Measurements from ENCODE around the gene ZNF579. TPM values are rescaled to one million over a fixed set of nuclear protein-coding genes. Genes with fewer than 3 reads are reported as not detected.

The ZNF579 gene
- total and polyA plus RNA-seq, 4 donors: 2.1 to 25.3 (median 17.4) TPM

DNA sequence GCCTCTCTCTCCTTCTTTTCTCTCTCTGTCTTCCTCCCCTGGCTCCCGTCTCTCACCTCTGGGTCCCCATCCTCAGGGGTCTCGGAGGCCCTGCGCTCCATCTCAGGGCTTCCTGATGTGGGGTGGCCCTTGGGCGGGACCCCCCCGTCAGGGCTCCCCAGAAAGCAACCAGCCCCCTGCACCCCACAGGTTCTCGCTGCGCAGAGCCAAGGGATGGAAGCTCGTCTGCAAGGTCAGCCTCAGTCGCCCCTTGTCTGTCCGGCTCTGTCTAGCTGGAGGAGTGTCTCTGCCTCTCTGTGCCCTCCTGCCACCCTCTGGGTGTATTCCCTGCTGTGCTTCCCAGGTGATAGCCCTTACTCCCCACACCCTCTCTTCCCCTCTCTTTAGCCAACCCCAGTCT, 35.2 kb downstream of the ZNF579 start, which contains the start of gene SBK3:
Gene SBK3, minus strand, starts transcription at position 101 of the 400 bp plus-strand sequence. Its CDS starts 0 bp downstream, at position 101.
- Histone ChIP-seq H3K4me3 (ENCODE audit: low read depth, low read length) (no peak within 1 kb of the TSS), H3K36me3 (ENCODE audit: control insufficient read depth, insufficient read depth, low read length) (no peaks in the 10 kb centered on the region), H3K4me1 (ENCODE audit: control insufficient read depth, insufficient read depth, low read length) (peaks cover 8% of the 10 kb centered on the region), H3K27me3 (ENCODE audit: control insufficient read depth, insufficient read depth, low read length) (peaks cover 8% of the 10 kb centered on the region), H3K9me3 (ENCODE audit: control insufficient read depth, insufficient read depth, low read length) (no peaks in the 10 kb centered on the region), H3K27ac (ENCODE audit: low read depth, low read length) (no peak within 1 kb of the TSS)
- DNase-seq (ENCODE audit: low read depth in 4 of 6, low spot score in 6 of 6): no peak
- WGBS (ENCODE audit: insufficient coverage): 89% methylated on average over 10 of the region's 10 CpGs

DNA sequence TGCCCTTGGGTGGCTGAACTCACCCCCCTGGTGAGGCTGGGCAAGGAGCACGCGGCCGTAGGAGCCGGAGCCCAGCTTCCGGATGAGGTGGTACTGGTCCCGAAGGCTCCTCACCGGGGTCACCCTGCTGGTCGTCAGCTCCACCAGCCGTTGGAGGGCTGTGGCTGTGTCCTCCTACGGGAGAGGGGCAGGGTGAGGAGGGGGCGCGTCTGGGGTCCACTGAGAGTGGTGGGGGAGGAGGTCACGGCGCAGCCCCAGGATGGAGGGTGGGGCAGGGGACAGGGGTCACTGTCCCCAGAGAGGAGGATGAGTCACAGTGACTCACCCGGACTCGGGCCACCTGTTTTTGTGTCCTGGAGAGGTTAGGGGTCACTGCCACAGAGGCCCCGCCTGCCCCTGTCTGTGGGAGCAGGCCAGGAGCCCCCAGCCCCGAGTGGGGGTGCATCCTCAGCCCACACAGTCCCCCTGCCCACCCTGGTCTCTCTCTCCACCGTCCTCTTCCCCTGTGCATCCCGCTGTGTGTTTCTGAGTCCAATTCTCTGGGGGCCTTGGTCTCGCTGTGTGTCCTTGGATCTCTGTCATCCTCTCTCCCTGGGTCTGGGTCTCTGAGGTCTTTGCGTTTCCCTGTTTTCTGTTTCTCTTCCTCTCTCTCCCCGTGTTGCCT, 35.7 kb downstream of the ZNF579 start:
- no peaks in the 10 kb centered on the region for H3K9me3 ChIP-seq (ENCODE audit: control insufficient read depth, insufficient read depth, low read length)
- H3K4me3 ChIP-seq (ENCODE audit: low read depth, low read length): no peak overlapping the region
- H3K4me1 ChIP-seq (ENCODE audit: control insufficient read depth, insufficient read depth, low read length): peaks cover 5% of the 10 kb centered on the region
- H3K27me3 ChIP-seq (ENCODE audit: control insufficient read depth, insufficient read depth, low read length): peaks cover 5% of the 10 kb centered on the region
- no peak for DNase-seq (ENCODE audit: low read depth in 4 of 6, low spot score in 6 of 6)
- 71% methylated on average over 23 of the region's 23 CpGs for WGBS (ENCODE audit: insufficient coverage)
- no peak overlapping the region for H3K27ac ChIP-seq (ENCODE audit: low read depth, low read length)
- H3K36me3 ChIP-seq (ENCODE audit: control insufficient read depth, insufficient read depth, low read length): no peaks in the 10 kb centered on the region

- 87% methylated on average over 14 of the region's 15 CpGs for WGBS (ENCODE audit: insufficient coverage)
Observed at GRCh38 chr19:55544014-55544413, 36.6 kb downstream of the ZNF579 start.

DNA sequence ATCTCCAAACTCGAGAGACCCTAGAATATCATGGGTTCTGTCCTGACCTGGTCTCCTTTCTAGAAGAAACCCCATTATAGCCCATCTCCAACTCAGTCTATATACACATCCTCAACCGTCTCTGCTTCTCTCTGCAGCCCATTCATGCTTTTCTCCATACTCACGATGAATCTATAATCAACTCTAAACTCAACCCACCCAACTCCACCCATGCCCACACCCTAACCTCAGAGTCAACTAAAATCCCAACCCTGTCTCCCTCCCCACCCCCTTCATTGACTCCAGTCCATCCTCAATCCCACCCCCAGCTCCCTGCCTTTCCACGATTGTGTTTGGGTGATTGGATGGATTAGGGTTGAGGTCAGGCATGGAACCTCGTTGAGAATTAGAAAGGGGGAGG, 37.1 kb downstream of the ZNF579 start:
- 75% methylated on average over 4 of the region's 5 CpGs for WGBS (ENCODE audit: insufficient coverage)
- no peaks in the 10 kb centered on the region for H3K4me1 ChIP-seq (ENCODE audit: control insufficient read depth, insufficient read depth, low read length)
- no peaks in the 10 kb centered on the region for H3K27me3 ChIP-seq (ENCODE audit: control insufficient read depth, insufficient read depth, low read length)
- H3K4me3 ChIP-seq (ENCODE audit: low read depth, low read length): no peak overlapping the region
- no peak overlapping the region for H3K27ac ChIP-seq (ENCODE audit: low read depth, low read length)
- H3K9me3 ChIP-seq (ENCODE audit: control insufficient read depth, insufficient read depth, low read length): no peaks in the 10 kb centered on the region
- H3K36me3 ChIP-seq (ENCODE audit: control insufficient read depth, insufficient read depth, low read length): no peaks in the 10 kb centered on the region
- no peak for DNase-seq (ENCODE audit: low read depth in 4 of 6, low spot score in 6 of 6)

More at GRCh38 chr19:55544014-55544413, 36.6 kb downstream of the ZNF579 start:
- Histone ChIP-seq H3K4me1 (ENCODE audit: control insufficient read depth, insufficient read depth, low read length) (no peaks in the 10 kb centered on the region), H3K27ac (ENCODE audit: low read depth, low read length) (no peak overlapping the region), H3K27me3 (ENCODE audit: control insufficient read depth, insufficient read depth, low read length) (no peaks in the 10 kb centered on the region), H3K4me3 (ENCODE audit: low read depth, low read length) (no peak overlapping the region), H3K9me3 (ENCODE audit: control insufficient read depth, insufficient read depth, low read length) (no peaks in the 10 kb centered on the region), H3K36me3 (ENCODE audit: control insufficient read depth, insufficient read depth, low read length) (no peaks in the 10 kb centered on the region)
- DNase-seq (ENCODE audit: low read depth in 4 of 6, low spot score in 6 of 6): no peak

- H3K36me3 ChIP-seq (ENCODE audit: control insufficient read depth, insufficient read depth, low read length): no peaks in the 10 kb centered on the region
Observed at GRCh38 chr19:55542292-55542855, 38.3 kb downstream of the ZNF579 start.

DNA sequence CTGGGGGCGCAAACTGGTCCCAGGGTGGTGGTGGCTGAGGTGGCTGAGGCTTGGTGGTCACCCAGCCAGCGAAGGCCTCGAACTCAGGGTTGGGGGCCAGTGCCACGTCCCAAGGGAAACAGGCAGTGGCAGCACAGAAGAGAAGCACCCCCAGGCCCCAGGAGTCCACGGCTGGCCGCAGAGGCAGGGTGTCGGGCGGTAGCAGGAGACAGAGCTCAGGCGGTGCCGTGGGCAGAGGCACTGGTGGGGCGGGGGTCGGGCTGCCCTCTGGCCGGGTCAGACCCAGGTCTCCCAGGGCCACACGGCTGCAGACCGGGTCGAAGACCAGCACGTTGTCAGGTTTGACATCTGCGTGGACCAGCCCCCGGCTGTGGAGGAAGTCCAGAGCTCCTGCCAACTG, 39.6 kb downstream of the ZNF579 start:
- Histone ChIP-seq H3K27ac (ENCODE audit: low read depth, low read length) (no peak overlapping the region), H3K27me3 (ENCODE audit: control insufficient read depth, insufficient read depth, low read length) (no peaks in the 10 kb centered on the region), H3K36me3 (ENCODE audit: control insufficient read depth, insufficient read depth, low read length) (no peaks in the 10 kb centered on the region), H3K9me3 (ENCODE audit: control insufficient read depth, insufficient read depth, low read length) (no peaks in the 10 kb centered on the region), H3K4me3 (ENCODE audit: low read depth, low read length) (no peak overlapping the region), H3K4me1 (ENCODE audit: control insufficient read depth, insufficient read depth, low read length) (no peaks in the 10 kb centered on the region)
- DNase-seq (ENCODE audit: low read depth in 4 of 6, low spot score in 6 of 6): no peak
- WGBS (ENCODE audit: insufficient coverage): 80% methylated on average over 19 of the region's 19 CpGs

More at GRCh38 chr19:55542292-55542855, 38.3 kb downstream of the ZNF579 start:
- no peaks in the 10 kb centered on the region for H3K9me3 ChIP-seq (ENCODE audit: control insufficient read depth, insufficient read depth, low read length)
- H3K4me3 ChIP-seq (ENCODE audit: low read depth, low read length): no peak overlapping the region
- H3K4me1 ChIP-seq (ENCODE audit: control insufficient read depth, insufficient read depth, low read length): no peaks in the 10 kb centered on the region
- no peak for DNase-seq (ENCODE audit: low read depth in 4 of 6, low spot score in 6 of 6)
- no peak overlapping the region for H3K27ac ChIP-seq (ENCODE audit: low read depth, low read length)
- WGBS (ENCODE audit: insufficient coverage): 85% methylated on average over 7 of the region's 7 CpGs
- H3K27me3 ChIP-seq (ENCODE audit: control insufficient read depth, insufficient read depth, low read length): no peaks in the 10 kb centered on the region

DNA sequence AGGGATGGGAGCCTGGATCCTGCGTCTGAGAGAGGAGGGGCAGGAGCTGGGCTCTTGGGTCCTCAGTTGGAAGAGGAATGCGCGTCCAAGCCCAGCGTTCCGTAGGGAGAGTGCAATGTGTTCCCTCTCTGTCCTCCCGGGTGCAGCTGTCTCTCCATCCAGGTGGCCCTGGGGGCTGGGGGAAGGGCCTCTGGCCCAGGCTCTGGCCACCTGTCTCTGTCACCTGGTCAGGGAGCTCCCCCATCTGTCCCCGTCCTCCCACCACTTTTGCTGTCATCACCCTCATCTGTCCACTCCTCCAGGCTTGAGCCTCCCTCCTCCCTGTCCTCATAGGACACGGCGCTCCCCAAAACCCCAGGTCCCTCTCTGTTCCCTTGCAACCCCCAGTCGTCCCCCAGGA, 40.0 kb downstream of the ZNF579 start:
- Histone ChIP-seq H3K27ac (ENCODE audit: low read depth, low read length) (no peak overlapping the region), H3K27me3 (ENCODE audit: control insufficient read depth, insufficient read depth, low read length) (no peaks in the 10 kb centered on the region), H3K4me3 (ENCODE audit: low read depth, low read length) (no peak overlapping the region), H3K9me3 (ENCODE audit: control insufficient read depth, insufficient read depth, low read length) (no peaks in the 10 kb centered on the region), H3K4me1 (ENCODE audit: control insufficient read depth, insufficient read depth, low read length) (no peaks in the 10 kb centered on the region), H3K36me3 (ENCODE audit: control insufficient read depth, insufficient read depth, low read length) (no peaks in the 10 kb centered on the region)
- WGBS (ENCODE audit: insufficient coverage): 52% methylated on average over 9 of the region's 10 CpGs
- no peak for DNase-seq (ENCODE audit: low read depth in 4 of 6, low spot score in 6 of 6)

DNA sequence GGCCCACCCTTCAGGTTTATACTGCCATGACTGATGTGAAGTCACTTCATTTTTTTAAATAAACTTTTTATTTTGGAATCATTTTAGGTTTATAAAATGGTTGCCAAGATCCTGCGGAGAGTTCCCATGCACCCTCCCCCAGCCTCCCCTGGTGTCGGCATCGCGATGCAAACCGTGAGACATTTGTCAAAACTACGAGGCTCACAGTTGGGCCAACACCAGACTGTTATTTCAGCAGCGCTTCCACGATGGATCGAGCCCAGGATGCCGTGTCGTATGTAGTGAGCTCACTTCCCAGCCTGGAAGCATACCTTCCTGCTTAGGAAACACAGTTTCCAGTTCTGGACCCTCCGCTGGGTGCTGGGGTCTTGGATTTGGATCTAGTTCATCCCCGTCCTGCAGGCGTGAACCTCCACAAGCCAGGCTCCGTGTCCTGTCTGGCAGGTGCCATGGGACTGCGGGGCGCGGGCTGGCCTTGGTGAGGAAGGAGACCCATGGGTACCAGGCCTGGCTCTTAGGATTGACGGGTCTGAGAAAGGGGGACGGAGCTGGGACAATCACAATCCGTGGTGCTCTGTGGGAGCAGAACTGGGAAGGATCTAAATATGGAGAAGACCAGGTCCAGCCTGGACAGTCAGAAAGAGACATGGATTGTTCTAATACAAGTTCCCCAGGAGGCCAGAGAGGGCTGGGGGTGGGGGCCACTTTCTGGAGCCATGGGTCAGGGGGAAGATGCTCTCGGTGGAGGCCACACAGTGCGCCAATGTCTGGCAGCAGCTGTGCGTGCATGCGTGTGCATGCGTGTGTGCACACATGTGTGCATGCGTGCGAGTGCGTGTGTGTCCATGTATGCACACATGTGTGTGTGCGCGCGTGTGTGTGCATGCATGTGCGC, 41.3 kb downstream of the ZNF579 start:
- Histone ChIP-seq H3K4me3 (ENCODE audit: low read depth, low read length) (no peak overlapping the region), H3K9me3 (ENCODE audit: control insufficient read depth, insufficient read depth, low read length) (no peaks in the 10 kb centered on the region), H3K27ac (ENCODE audit: low read depth, low read length) (no peak overlapping the region), H3K27me3 (ENCODE audit: control insufficient read depth, insufficient read depth, low read length) (no peaks in the 10 kb centered on the region), H3K4me1 (ENCODE audit: control insufficient read depth, insufficient read depth, low read length) (no peaks in the 10 kb centered on the region), H3K36me3 (ENCODE audit: control insufficient read depth, insufficient read depth, low read length) (no peaks in the 10 kb centered on the region)
- 87% methylated on average over 33 of the region's 33 CpGs for WGBS (ENCODE audit: insufficient coverage)
- DNase-seq (ENCODE audit: low read depth in 4 of 6, low spot score in 6 of 6): no peak

GRCh38 chr19:55538132-55538531, 42.5 kb downstream of the ZNF579 start:
- H3K9me3 ChIP-seq (ENCODE audit: control insufficient read depth, insufficient read depth, low read length): no peaks in the 10 kb centered on the region
- H3K27ac ChIP-seq (ENCODE audit: low read depth, low read length): no peak overlapping the region
- WGBS (ENCODE audit: insufficient coverage): 77% methylated on average over 2 of the region's 5 CpGs

More at GRCh38 chr19:55538132-55538531, 42.5 kb downstream of the ZNF579 start:
- H3K4me1 ChIP-seq (ENCODE audit: control insufficient read depth, insufficient read depth, low read length): no peaks in the 10 kb centered on the region
- no peak overlapping the region for H3K4me3 ChIP-seq (ENCODE audit: low read depth, low read length)
- no peaks in the 10 kb centered on the region for H3K36me3 ChIP-seq (ENCODE audit: control insufficient read depth, insufficient read depth, low read length)
- no peaks in the 10 kb centered on the region for H3K27me3 ChIP-seq (ENCODE audit: control insufficient read depth, insufficient read depth, low read length)
- no peak for DNase-seq (ENCODE audit: low read depth in 4 of 6, low spot score in 6 of 6)

Data from spinal cord (tissue), 10 donors.